ENCODE measurements around the gene RREB1.
A peak's percentile ranks its signal among the peaks of the same experiment; 100 is the strongest.

The RREB1 gene

DNA sequence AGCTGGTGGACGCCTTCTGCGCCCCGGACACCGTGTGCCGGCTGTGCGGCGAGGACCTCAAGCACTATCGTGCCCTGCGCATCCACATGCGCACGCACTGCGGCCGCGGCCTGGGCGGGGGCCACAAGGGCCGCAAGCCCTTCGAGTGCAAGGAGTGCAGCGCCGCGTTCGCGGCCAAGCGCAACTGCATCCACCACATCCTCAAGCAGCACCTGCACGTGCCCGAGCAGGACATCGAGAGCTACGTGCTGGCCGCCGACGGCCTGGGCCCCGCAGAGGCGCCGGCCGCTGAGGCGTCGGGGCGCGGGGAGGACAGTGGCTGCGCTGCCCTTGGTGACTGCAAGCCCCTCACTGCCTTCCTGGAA is 122.5 kb downstream of the RREB1 start:
- no peak for DNase-seq

DNA sequence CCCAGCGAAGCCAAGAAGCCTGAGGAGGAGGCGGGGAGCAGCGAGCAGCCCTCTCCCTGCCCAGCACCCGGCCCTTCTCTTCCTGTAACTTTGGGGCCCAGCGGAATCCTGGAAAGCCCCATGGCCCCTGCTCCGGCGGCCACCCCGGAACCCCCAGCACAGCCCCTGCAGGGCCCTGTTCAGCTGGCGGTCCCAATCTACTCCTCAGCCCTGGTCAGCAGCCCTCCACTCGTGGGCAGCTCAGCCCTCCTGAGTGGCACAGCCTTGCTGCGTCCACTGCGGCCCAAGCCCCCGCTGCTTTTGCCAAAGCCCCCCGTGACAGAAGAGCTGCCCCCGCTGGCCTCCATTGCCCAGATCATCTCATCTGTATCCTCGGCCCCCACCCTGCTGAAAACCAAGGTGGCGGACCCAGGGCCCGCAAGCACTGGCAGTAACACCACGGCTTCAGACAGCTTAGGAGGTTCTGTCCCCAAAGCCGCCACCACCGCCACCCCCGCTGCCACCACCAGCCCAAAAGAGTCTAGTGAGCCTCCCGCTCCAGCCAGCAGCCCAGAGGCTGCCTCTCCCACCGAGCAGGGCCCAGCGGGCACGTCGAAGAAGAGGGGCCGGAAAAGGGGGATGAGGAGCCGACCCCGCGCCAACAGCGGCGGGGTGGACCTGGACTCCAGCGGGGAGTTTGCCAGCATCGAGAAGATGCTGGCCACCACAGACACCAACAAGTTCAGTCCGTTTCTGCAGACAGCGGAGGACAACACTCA is 123.4 kb downstream of the RREB1 start:
- no peak for DNase-seq

DNA sequence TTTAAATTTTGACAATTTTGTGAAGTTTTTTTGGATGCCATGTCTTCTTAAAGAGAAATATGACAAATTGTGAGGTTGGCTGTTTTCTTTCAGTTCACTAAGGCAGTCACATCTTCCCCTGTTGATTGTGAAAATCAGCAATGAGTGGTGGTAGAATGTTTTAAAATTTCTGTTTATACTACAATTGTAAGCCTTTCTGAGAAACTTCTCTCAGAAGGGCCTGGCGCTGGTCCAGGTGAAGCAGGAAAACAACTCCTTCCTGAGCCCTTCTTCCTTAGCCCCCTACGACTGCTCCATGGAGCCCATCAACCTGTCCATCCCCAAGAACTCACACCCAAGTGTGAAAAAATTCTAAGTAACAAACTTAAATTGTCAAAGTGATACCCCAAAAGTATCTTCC is 124.6 kb downstream of the RREB1 start:
- DNase-seq, result no peak

DNA sequence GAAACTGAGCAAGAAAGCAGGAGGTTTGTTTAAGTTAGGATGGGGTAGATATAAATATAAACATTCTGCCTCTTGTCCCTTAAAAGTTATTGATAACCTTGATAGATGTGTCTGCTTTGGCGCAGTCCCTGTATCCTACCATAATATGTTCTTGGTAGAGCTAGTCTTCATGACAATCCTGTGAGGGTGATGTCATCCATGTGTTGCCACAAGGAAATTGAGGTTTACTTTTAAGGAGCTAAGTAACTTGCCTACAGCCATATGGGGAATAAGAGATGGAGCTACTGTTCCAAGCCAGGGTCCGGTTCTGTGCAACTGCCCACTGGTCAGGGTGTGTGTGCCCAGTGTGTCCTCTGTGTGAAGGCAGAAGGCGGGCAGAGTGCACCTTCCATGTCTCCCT is 126.8 kb downstream of the RREB1 start:
- peak in 1 of 2 donors; percentile 43 for DNase-seq

DNA sequence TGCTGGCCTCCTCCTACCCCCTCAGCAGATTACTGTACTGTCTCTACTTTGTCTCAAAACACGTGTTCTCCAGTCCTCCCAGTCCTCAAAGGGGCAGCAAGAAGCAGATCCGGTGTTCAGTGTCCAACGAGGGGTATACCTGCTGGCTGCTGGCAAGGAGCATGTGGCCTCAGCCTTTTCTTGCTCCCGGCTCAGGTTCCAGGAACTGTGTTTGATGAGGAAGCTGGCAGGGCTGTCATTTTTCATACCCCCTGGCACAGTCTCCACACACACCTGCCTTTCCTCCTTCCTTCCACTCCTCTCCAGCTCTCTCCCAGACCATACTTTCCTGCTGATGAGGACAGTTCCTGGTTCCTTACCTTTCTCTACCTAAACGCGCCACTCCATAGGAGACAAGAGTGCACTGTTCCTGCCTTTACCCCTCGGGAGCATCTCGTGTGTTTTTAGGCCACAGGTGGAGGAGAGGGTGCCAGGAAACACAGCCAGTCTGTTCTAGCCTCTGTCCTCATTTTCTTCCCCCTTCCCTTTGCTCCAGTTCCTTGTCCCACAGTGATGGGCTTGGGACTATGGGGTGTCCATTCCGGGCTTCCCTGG is 128.0 kb downstream of the RREB1 start:
- no peak for DNase-seq

DNA sequence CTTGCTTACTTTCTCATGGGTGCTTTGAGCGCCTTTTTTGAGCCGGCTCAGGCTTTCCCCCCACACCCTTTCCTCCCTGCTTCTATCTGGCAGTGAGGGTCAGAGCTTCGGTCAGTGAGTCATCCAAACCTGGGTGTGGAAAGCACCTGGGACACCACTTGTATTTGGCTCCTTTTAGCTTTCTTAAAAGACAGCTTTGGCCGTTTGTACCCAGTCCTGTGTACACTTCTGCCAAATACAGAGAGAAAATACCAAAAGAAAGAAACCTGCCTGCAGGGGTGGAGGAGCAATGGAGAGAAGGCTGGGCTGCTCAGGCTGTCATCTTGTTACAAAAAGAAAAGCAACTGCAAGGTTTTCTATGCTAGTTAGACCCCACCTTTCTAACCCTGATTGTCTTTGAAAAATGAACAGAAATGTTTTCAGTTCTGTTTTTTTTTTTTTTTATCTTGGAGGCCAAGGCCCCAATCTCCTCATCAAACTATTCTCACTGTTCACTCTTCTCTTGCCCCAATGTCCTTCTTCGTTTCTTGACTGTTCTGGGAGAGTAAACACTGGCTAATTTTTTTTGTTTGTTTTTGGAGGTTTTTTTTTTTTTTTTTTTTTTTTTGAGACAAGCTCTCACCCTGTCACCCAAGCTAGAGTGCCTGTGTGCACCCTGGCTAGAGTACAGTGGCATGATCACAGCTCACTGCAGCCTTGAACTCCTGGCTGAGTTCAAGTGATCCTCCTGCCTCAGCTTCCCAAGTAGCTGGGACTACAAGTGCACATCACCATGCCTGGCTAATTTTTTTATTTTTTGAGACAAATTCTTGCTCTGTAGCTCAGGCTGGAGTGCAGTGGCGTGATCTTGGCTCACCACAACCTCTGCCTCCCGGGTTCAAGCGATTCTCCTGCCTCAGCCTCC is 128.8 kb downstream of the RREB1 start:
- no peak for DNase-seq

DNA sequence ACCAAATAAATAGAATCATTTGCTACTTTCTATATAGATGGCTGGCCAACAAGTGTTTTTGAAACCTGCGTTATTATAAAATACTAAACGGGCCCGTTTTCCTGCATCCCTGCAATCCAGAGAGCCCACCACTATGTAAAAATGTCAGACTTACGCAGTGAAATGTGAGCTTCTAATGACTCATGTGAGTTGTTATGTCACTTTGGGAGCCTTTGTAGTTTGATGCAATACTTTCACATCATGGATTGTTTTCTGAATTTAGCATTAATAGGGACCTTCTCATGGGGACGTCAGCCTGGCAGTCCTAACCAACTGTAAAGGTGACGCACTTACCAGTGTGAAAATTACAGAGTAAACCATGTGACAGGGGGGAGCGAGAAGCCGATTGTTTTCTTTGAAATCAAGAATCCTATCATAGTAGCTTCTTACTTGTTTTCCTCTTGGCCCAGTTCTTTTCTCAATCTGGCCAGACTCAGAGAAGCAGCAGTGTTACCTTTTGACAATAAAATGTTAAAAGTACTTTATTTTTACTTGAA is 130.0 kb downstream of the RREB1 start:
- peak in 1 of 2 donors; percentile 50 for DNase-seq

DNA sequence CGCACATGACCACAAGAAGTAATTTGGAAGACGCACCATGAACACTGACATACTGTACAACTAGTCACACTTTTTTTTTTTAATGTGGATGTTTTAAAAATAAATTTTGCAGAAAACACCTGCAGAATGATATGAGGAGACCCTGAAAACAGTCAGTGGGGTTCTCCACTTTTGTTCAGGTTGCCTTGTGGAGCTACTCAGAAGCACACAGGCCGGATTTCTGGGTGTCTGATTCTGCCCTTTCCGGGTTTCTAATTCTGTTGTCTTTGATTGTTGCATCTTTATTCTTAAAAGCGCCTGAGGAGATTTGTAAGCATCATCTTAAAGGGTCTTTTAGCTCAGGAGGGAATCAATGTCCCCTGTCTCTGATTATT is 130.8 kb downstream of the RREB1 start:
- no peak for DNase-seq

DNA sequence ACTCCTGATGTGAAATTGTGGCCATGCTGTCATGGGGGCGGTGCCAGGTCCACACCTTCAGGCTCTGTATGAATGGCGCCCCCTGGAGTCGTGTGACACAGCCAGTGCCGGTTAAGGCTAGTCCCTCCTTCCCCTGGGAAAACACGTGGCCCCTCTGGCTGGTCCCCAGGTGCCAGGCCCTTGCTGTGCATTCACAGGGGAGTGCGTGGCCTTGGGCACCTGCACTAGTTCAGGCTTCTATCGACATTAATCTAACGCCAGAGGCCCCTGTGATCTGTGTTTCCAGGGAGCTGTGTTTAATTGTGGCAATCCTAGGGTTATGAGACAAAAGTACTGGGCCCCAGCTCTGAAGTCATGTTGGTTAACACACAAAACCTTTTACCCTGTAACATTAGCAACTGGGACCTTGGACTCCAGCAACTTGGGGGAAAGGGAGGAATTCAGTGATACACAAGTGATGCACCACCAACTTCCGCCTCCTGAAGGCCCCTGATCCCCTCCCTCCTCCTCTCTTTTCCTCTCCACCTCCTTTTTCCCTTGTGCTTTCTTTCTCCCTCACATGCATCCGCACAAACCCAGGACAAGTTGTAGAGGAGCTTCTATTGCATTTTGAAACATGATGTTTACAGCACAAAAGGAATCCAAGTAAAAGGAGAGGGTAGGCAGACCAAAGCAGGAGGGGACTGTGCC is 131.3 kb downstream of the RREB1 start:
- peak; percentile 61 to 79 for DNase-seq

DNA sequence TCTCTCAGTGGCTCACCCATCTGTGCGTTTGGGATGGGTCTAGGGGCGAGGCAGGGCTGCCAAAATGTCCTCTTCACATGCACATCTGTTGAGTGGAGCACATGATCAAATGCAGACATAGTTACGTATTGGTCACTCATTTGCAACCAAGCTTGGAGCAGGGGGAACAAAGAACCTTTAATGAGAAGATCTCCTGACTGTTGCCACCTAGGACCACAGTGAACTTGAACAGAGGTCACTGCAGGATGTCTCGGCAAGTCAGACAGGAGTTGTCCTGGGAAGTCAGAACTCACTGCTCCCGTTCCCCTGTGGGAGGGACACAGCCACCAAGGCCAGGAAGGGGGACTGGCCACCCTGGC is 131.8 kb downstream of the RREB1 start:
- no peak for DNase-seq

DNA sequence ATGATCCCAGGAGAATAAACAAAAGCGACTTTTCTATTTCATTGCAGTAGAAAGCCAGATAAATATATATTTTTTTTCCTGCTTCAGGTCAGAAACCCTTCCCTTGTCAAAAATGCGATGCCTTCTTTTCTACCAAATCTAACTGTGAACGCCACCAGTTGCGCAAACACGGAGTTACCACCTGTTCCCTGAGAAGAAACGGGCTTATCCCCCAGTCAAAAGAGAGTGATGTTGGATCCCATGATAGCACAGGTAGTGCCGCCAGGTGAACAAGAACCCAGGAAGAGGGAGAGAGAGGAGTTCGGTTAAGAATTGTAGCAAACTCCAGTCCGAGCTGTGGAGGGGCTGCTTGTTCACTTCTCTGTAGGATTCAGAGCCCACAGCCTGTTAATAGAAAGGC is 132.6 kb downstream of the RREB1 start:
- DNase-seq, result no peak

DNA sequence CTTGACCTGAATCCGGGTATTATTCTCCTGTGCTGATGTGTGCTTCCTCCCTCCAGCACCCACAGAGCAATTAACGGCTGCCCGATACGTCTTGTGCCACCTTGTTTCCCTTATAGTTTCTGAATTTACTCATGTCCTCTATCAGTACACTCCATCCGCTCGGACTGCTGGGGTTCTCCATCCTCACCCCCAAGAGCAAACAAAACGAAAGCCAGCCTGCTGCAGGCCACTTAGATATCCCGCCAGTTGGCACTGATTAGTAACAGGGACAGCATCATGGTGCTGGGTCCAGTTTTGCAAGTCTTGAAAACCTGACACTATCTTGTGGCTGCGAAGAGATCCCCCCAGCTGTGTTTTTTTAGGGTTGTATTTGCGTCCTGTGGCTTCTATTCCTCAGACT is 133.4 kb downstream of the RREB1 start:
- no peak for DNase-seq

DNA sequence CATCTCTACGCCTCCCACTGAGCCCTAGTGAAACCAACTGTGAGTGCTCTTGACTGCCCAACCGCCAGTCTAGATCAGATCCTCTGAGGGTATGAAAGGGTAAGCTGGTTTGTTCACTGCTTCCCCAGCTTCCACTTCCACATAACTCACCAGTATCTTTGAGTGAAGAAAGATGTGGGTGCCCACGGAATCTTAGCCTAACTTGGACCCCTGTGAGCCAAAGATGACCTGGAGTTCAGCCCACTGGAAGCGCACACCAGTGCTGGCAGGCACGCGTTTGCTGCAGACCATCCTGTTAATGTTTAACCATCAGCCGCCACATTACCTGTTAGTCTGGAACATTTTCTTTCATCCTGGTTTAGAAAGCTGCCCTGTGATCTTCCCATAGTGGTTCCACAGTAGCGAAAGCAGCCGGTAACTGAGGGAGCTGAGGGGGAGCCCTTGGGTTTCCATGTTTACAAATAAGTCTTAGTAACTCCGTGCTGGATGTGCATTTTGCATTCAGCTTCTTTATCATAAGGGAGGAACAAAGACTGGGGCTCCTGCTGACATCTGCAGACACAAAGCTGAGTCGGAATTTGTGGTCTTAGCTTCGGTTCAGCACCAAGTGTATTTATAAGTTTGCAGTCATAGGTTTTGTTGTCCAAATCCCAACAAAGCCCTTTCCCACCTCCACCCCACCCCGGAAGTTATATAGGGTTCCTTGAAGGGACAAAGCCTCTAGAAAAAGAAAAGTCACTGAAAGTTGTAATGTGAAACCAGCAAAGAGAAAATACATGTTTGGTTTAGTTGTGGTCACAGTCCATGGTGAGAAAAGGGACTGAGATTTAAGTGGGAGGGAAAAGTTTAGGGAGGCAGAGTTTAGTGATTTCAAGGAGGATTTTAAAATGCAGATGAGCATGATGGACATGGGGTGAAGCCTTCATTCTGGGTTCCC is 134.2 kb downstream of the RREB1 start:
- DNase-seq, result no peak

DNA sequence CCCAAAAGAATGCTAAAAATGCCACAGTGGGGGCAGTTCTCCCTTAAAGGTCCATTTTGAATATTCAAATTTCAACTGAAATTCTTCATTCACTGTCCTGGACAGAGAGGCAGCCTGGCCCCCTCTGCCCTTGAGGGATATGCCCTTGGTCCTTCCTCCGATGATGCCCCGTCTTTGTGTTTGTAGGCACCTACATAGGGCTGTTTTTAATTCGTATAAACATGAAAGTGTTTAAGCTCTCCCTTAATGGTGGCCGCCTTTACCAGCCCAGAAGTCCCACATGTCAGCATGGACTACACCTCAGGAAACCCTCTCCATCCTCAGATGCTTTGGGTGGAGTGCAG is 135.0 kb downstream of the RREB1 start:
- no peak for DNase-seq

DNA sequence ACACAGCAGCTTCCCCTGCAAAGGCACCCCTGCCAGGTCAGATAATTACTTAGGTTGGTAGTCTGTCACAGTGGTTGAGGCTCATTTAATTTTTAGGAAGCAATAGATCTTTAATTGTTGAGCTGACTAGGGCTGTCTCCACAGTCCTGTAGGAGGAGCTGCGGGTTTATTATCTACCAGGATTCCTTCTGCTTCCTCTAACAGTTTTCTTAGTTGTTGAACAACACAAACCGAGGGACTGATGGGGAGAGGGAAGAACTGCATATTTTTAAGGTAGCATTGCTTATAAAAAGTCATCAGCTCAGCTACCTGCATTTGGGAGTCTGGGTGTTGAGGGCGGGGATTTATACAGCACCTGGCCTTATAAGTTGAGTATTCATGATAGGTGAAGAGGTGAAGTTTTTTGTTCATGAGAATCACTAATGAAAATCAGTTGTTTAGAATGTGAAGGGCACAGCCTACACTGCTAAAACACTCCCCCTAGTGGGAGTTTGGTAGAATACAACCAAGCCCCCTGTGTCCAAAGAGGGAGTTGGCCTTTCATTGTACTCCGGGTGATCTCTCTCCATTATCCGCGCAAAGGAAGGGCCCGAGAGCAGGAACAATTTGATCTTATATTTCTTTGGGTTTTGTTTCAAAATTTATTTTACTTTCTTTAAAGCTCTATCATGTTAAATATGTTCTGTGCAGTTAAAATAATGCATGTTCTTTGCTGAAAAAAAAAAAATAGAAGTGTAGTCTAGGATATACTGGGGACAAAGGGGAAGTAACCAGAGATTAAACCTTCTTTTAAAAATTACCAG is 135.6 kb downstream of the RREB1 start:
- peak; percentile 45 to 93 for DNase-seq

DNA sequence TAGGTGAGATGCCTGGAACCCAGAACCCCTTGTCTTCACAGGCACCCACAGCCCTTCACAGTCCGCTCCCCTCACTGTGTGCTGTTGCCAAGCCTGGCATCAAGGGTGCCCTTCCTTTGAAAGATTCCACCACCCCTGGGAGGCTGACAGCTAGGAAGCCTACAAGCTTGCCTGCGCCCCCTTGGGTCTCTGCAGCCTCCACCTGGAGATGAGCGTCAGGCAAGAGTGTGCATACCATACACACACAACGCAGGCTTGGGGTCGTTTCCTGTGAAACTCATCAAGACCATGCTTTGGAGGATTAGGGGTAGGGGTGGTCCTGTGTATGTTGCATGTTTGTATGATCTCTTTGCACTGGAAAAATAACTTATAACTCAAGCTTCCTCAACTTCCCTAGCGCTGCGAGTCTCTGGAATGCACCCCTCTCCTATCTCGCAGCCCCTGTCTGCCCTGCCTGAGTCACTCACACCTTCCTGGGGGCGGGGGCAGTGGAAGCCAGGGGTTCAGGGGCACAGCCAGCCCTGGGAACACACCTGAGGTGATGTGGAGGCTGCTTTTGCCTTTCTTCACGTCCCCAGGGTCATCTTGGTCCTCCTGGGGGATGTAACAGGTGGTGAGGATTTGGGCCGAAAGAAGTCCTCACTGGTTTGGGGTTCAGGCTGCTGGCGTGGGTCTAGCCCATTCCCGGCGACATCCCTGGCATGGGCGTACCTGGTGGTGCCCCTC is 138.1 kb downstream of the RREB1 start:
- no peak for DNase-seq

DNA sequence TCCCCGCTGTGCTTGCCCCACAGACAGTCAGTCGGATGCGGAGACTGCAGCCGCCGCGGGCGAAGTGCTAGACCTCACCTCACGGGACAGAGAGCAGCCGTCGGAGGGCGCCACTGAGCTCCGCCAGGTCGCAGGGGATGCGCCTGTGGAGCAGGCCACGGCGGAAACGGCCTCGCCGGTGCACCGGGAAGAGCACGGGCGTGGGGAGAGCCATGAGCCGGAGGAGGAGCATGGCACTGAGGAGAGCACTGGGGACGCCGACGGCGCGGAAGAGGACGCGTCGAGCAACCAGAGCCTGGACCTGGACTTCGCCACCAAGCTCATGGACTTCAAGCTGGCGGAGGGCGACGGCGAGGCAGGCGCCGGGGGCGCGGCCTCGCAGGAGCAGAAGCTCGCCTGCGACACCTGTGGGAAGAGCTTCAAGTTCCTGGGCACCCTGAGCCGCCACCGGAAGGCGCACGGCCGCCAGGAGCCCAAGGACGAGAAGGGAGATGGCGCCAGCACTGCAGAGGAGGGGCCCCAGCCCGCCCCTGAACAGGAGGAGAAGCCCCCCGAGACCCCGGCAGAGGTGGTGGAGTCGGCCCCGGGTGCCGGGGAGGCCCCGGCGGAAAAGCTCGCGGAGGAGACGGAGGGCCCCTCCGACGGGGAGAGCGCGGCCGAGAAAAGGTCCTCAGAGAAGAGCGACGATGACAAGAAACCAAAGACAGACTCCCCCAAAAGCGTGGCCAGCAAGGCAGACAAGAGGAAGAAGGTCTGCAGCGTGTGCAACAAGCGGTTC is 138.8 kb downstream of the RREB1 start:
- no peak for DNase-seq

DNA sequence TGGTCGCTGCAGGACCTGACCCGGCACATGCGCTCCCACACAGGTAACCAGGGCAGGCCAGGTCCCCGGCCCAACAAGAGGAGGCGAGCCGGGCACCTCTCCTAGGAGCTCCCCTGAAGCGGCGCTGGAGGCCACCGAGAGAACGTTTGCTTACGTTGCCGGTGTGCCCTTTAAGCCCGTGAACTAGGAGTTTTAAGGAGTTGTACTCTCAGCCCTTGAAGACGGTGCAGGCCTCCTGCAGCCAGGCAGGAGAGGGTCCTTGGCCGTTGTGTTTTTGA is 139.4 kb downstream of the RREB1 start:
- no peak for DNase-seq

DNA sequence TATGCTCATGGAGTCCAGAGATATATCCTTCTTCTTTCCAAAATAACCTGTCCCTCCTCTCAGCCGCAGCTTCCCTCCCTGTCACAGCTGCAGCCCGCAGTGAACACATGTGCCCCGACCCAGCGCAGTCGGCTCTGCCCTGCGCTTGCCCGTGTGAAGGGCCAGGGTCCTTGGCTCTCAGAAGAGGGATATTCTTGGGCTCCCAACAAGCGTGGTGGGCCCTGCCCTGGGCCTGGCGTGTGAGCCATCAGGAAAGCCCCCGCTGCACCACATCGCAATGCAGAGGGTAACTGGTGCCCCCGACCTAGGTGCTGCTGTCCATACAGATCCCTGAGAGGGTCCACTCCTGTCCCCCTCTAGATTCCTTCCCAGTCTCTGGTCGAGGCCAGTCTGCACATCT is 140.1 kb downstream of the RREB1 start:
- no peak for DNase-seq

DNA sequence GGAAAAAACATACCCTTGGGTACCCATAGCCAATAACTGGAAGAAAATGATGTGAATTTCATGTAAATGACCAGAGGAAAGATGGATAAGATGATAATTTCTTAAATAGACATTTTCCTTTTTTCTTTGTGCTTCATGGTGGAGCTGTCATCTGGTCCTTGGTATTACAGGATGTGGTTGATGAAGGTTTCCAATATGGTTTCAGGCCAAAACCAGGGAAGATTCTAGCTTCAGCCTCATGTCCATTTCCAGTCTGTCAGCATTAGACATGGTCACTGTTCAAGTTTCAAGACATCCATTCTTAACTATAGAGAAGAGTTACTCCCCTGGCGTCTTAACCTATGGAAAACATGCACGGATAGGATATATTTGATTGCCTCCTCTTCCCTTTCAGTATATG is 141.6 kb downstream of the RREB1 start:
- DNase-seq, result no peak
